Body of pancreas (tissue), 4 donors: ENCODE measurements around the gene EPB41L3.

Experiments
- POLR2A ChIP-seq, 3 donors: fragments of 450-650 bp; IDR thresholded peaks; one replicate each; pipeline ENCODE4 v1.6.1; 2016; ENCODE audit warnings: antibody characterized with exemption in 3 of 3, mild to moderate bottlenecking in 2 of 3
- TF ChIP-seq, protein P1 (sequence below), 7 experiments: fragments of 450-650 bp in 4 of 7; fragments of 200-600 bp in 3 of 7; sonication (generic) in 3 of 7; IDR thresholded peaks; one replicate each; pipeline ENCODE4 v1.5.1; 2016 to 2019; ENCODE audit warnings: antibody characterized with exemption in 7 of 7

- TF ChIP-seq, protein P1, sequence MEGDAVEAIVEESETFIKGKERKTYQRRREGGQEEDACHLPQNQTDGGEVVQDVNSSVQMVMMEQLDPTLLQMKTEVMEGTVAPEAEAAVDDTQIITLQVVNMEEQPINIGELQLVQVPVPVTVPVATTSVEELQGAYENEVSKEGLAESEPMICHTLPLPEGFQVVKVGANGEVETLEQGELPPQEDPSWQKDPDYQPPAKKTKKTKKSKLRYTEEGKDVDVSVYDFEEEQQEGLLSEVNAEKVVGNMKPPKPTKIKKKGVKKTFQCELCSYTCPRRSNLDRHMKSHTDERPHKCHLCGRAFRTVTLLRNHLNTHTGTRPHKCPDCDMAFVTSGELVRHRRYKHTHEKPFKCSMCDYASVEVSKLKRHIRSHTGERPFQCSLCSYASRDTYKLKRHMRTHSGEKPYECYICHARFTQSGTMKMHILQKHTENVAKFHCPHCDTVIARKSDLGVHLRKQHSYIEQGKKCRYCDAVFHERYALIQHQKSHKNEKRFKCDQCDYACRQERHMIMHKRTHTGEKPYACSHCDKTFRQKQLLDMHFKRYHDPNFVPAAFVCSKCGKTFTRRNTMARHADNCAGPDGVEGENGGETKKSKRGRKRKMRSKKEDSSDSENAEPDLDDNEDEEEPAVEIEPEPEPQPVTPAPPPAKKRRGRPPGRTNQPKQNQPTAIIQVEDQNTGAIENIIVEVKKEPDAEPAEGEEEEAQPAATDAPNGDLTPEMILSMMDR (IDR thresholded peaks at IDR 0.05) = no peak
- TF ChIP-seq POLR2A (IDR thresholded peaks at IDR 0.05) = no peak
These were observed 5.3 kb downstream of the EPB41L3 start for GRCh38 chr18:5538544-5538943.
